GM11168 (cell line): ENCODE results near the gene TPSG1.
"Not testable (repeated sequence)": the region's sequence is repeated elsewhere in the genome, so short reads cannot be mapped to it uniquely, and the experiment has no call there.

Source experiments
- in situ Hi-C: fragments of 300-500 bp; cut with MboI; formaldehyde crosslinking; loops from one replicate; pipeline ENCODE4 v1.12.0; 2022; ENCODE audit warnings: low sequenced_read_pairs; ENCODE audit not compliant: unreplicated experiment

The TPSG1 gene

DNA sequence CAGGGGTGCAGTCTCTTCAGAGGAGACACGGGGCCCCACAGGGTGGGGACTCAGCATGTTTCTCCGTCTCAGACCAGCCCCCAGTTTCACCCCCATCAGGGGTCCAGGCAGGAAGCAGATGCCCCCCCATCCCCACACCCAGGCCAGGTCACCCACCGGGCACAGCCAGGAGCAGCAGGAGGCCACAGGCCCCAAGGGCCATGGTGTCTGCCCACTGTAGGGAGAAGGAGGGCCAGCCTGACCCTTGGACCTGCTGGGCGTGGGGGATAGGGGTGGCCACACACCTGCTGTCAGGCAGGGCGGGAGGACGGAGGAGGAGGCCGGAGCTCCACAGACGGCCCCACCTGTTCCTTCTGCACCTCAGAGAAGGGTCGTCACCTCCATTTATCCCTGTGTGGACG lies at the start of gene TPSG1:
Gene TPSG1, minus strand, starts transcription at position 218 of the 401 bp plus-strand sequence. Its CDS starts 16 bp downstream, at position 202.
- in situ Hi-C loops, result no loop called here

DNA sequence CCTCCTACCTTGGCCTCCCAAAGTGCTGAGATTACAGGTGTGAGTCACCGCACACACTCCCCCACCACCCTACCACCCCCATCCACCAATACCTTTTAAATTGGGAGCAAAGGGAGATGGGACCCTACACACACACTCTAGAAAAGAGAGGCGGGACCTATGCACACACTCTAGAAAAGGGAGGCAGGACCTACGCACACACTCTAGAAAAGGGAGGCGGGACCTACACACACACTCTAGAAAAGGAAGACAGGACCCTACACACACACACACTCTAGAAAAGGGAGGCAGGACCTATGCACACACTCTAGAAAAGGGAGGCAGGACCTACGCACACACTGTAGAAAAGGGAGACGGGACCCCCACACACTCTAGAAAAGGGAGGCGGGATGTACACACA lies 49.7 kb upstream of the TPSG1 start:
- in situ Hi-C loops, result no loop called here

DNA sequence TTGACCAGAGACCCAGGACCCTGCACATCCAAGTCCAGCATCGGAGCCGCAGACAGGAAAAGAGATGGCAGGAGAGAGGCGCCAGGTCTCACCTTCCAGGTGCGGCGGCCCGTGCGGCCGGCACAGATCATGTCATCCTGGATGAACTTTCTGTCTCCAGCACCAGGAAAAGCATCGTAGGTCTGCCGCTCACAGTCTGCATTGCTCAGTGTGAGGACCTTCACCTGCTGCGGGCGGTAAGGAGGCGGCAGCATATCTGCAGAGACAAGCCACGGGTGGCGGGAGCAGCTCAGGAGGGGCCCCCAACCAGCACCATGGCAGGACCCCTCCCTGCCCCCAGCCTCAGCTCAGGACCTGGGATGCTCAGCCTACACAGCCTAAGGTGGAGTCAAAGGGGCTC lies 48.7 kb upstream of the TPSG1 start:
- in situ Hi-C loops, result no loop called here

DNA sequence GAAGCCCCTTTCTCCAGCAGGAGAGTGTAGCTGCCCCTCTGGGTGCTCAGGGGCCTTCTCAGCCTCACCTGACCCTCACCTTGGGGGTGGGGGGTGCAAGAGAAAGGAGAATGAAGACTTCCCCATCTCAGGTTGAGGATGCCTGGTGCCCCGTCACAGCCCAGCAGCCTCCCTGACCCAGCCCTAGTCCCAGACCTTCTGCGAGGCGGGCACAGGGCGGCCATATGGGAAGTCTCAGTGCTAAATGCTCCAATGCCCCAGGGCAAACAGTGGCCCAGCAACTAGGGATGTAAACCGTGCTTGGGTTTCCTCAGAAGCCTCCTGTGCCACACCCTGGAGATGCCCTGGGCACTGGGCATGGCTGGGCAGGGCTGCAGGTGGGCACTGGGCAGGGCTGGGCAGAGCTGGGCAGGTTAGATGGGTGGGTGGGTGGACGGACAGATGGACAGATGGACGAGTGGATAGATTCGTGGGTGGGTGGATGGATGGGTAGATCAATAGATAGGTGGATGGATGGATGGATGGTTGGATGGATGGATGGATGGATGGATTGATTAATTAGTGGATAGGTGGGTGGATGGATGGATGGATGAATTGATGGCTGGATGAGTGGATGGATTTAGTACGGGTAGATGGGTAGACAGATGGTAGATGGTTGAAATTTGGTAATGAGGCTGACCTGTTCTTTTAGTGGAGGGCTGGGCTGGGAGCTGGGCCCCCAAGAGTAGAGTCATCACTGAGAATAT lies 47.6 kb upstream of the TPSG1 start:
- in situ Hi-C loops, result no loop called here

DNA sequence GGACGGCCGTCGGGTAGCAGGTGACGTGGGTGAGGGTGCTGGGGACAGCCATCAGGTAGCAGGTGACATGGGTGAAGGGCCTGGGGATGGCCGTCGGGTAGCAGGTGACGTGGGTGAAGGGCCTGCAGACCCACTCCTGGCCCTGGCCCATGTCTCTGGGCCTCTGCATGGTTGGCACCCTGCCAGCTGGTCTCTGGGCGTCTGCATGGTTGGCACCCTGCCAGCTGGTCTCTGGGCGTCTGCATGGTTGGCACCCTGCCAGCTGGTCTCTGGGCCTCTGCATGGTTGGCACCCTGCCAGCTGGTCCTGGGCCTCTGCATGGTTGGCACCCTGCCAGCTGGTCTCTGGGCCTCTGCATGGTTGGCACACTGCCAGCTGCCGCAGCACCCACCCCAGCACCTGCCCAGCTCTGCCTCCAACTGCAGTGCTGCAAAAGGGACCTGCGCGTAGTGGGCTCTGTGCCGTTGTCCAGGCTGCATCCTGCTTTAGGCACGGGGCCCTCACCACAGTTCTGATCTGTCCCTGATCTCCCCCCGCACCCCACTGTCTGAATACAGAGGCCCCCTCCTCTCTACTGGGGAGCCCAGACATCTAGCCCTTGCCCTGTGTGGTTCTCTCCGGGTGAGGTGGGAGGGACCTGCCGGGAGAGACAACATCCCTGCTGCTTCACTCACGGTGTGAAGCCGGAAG lies 46.8 kb upstream of the TPSG1 start:
- in situ Hi-C loops, result not testable (repeated sequence)

DNA sequence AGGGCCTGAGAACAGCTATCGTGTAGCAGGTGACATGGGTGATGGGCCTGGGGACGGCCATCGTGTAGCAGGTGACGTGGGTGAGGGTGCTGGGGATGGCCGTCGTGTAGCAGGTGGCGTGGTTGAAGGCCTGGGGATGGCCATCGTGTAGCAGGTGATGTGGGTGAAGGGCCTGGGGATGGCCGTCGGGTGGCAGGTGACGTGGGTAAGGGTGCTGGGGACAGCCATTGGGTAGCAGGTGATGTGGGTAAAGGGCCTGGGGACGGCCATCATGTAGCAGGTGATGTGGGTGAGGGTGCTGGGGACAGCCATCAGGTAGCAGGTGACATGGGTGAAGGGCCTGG lies 46.3 kb upstream of the TPSG1 start:
- in situ Hi-C loops, result no loop called here

DNA sequence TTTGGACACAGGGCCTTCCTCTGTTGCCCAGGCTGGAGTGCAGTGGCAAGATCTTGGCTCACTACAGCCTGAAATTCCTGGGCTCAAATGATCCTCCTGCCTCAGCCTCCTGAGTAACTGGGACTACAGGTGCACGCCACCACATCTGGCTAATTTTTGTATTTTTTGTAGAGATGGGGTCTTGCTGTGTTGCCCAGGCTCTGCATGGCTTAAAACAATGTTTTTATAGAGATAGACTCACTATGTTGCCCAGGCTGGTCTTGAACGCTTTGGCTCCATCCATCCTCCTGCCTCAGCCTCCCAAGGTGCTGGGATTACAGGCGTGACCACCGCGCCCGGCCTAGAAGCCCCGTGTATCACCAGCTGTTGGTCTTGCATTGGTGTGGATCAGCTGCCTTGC lies 44.4 kb upstream of the TPSG1 start:
- in situ Hi-C loops, result not testable (repeated sequence)

DNA sequence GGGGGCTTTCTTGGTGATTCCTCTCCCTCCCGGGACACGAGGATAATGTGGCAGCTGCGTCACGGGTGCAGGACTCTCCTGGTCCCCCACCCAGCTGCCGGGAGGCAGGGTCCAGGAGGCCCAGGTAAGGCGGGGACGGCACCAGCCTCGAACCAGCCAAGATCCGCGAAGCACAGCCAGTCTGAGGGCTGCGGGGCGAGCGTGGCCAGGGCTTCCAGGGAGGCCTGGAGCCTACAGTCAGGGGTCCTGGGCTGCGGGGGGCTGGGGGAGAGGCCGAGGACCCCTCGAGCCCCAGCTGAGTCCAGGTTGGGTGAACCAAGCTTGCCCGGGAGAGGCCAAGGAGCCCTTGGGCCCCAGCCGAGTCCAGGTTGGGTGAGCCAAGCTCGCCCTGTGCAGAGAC lies 40.8 kb upstream of the TPSG1 start:
- in situ Hi-C loops, result no loop called here

DNA sequence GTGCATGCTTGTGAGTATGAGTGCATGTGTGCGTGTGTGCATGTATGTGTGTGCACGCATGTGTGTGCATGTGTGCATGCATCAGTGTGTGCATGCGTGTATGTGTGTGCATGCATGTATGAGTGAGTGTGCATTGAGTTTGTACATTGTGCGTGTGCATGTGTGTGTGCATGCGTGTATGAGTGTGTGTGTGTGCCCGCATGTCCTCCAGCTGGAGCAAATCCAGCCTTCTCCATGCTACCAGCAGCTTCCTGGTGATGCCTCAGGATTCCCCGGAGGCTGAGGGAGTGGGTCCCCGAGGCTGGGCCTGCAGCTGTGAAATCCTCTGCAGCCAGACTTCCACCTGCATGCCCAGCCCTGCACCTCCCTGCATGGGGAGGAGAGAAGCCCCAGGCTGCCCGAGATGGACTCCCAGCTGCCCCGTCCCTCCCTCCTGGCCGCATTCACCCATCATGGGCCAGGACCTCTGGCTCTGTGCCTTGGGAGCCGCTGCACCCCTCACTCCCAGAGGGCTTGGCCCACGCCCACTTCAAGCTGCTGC lies 40.1 kb upstream of the TPSG1 start:
- in situ Hi-C loops, result no loop called here

DNA sequence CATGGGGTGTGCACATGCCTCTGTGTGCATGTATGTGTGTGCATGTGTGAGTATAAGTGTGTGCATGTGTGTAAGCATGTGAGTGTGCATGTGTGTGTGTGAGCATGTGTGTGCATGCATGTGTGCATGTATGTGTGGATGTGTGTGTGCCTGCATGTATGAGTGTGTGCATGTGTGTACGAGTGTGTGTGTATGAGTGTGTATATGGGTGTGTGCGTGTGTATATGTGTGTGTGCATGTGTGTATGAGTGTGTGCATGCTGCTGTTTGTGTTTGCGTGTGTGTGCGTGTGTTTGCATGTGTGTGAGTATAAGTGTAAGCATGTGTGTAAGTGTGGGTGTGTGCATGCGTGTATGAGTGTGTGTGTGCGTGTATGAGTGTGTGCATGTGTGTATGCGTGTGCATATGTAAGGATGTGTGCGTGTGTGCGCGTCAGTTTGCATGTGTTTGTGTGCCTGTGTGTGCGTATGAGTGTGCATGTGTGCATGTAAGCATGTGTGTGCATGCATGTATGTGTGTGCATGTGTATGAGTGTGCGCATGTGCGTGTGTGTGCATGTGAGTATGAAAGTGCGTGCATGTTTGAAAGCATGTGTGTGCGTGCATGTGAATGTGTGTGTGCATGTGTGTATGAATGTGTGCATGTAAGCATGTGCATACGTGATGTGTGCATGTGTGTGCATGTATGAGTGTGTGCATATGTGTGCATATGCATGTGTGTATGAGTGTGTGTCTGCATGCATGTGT lies 39.4 kb upstream of the TPSG1 start:
- in situ Hi-C loops, result no loop called here

DNA sequence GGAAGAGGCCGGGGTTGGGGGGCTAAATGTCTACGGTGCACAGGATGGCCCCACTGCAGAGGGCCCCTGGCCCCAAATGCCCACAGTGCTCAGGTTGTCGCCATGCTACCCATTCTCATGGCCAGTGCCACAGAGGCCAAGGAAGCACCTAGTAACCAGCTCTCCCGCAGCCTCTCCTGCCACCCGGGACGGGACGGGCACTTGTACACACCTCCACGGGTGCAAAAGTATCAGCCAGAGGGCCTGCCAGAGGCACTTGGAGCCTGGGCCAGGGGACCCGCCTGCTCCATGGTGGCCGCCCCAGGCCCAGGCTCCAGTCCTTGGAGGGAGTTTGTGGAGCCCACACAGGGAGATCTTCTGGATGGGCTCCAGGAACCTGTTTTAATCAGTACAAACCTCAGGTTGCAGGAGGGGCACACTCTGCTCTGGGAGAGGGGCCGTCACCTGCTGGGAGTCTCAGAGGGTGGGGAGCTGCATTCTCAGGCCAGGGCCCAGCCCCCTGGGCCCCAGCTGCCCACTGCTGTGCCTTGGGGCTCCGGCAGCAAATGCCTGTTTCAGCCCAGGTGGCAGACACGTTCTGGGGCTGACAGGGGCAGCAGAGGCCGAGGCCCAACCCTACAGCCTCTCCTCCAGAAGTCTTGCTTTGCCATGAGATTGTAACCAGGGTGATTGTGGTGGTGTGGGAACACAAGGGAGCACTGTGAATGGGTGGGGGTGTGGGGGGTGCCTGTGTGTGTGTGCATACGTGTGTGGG lies 38.7 kb upstream of the TPSG1 start:
- in situ Hi-C loops, result no loop called here

DNA sequence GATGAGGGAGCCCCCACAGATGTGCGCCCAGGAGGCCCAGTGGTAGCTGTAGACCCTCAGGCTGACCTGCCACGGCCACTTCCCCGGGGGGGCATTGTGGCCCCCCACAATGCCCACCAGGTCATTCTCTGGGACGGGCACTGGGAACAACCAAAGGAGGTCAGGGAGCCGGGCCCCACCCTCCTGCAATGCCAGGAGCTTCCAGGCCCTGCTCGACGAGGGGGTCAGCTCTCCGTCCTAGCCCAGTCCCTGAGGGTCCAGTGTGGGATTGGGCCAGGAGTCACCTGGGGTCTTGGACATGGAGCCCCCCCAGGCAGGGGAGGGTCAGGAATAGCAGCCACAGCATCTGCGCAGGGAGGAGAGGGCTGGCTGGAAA lies 37.8 kb upstream of the TPSG1 start:
- in situ Hi-C loops, result no loop called here

DNA sequence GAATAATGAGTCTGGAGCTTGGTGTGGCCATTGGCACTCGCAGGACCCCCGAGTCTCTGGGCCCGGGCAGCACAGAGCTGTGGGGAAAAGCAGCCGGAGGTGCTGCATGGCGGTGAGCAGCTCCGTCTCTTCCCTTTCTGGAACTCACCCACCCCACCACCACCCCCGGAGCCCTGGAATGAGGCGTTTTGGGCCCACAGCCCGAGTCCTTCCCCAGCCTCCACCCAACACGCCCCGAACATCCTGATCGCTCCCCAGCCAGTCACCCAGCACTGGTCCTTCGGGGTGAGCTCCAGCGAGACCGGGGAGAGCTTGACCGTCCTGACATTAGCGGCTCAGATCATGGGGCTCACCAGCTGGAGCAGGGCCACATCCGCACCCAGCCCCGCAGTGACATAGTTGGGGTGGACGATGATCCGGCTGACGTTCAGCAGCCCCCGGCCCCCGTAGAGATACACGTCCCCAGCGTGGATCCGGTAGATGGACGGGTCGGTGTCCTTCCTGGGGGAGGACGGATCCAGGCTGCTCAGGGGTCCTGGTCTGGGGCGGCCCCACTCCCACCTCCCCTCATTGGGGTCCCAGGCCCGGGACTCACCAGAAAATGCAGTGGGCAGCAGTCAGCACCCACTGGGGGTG lies 37.3 kb upstream of the TPSG1 start:
- in situ Hi-C loops, result no loop called here

DNA sequence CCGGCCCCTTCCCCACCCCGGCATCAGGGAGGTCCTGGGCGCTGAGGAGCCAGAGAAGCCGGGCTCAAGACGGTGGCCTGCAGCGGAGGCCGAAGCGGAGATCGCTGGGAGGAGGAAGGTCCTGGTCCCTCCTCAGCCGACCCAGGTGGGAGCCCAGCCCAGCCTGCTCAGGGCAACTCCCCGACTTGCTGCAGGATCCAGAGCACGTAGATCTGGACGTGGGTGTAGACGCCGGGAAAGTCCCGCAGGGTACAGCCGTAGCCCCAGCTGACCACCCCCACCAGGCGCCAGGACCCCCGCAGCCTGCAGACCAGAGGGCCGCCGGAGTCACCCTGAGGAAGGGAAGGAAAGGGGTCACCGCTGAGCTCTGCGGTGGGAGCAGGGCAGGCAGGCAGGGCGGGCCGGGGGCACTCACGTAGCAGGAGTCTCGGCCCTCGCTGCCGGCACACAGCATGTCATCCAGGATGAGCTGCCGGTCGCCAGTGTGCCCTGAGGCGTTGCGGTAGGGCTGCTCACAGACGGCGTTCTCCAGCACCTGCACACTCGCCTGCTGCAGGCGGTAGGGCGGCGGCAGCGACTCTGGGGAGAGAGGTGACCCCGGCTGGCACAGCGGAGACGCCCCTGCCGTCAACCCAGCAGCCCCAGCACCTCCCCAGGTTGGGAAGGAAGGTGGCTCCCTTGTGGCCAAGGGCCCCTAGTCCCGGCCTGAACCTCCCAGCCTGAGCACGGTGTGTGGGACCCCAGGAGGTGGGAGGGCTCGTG lies 36.2 kb upstream of the TPSG1 start:
- in situ Hi-C loops, result no loop called here

DNA sequence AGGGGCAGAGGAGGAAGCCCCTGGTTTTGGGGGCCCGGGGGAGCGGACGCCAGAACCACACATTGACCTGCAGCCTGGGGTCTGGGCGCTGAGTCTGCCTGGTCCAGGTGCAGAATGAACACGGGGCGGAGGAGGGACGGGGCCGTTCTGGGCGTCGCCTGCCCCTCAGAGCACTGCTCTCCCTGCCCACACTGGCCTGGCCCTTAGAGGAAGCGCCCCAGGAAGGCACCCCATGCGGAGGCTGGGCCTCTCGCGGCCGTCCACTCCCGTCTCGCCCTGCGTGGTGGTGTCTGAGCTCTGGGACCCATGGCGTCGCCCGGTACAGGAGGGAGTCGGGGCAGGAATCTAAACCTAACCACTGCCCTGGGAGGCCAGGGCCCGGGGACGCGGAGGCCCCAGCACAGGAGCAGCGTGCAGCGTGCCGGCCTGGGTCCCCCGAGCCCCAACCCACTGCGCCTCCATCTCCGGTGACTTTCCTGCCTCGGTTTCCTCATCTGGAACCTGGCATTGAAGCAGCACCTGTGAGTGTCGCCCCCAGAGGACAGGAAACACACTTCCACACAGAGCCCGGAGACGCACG lies 35.1 kb upstream of the TPSG1 start:
- in situ Hi-C loops, result no loop called here

DNA sequence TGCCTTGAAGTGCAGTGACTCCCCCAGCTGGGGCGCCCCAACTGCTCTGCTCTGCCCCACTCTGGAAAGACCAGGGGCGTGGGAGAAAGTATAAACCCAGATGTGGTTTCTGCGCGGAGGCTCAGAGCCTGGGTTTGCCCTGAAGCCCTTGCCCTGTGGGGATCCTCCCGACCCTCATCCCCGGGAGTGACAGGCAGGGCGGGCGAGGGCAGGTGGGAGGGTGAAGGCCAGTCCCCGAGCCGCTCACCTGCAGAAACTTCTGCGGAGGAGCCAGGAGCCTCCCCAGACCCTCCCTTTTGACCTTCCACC lies 34.6 kb upstream of the TPSG1 start:
- in situ Hi-C loops, result no loop called here

DNA sequence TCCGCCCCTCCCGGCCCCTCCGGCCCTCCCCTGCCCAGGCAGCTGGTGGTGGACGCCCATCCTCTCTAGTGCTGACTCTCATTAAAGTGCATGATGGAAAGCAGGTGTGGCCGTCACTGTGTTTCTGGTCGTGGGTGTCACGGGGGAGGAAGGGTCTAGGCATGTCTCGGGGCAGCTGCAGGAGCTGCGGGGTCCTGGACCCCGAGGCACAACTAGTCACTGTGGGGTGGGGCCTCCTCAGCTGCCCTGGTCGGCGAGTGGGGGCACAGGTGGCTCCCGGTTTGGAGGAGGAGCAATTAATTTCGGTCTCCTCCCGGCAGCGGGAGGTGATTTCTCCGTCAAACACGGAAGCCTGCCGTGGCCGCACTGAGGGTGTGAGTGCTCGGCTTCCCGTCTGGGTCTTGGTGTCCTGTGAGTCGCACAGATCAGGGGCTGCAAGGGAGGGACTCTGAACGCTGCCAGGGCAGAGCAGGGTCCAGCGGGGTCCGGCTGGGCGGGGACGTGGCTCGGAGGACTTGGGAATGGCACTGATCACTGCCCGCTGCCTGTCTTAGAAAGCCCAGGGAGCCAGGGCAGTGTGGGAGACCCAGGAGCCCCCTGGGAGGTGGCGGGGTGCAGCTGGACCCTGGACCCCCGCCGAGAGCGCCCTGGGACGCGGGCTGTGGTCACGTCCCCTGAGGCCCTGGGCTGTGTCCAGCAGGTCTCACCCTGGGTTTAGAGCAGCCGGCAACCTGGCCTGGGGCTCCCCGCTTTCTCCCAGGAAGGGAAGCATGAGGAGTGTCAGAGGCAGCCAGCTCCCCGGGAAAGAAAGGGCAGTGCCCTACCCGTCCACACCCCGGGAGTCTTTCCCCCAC lies 34.1 kb upstream of the TPSG1 start:
- in situ Hi-C loops, result no loop called here

DNA sequence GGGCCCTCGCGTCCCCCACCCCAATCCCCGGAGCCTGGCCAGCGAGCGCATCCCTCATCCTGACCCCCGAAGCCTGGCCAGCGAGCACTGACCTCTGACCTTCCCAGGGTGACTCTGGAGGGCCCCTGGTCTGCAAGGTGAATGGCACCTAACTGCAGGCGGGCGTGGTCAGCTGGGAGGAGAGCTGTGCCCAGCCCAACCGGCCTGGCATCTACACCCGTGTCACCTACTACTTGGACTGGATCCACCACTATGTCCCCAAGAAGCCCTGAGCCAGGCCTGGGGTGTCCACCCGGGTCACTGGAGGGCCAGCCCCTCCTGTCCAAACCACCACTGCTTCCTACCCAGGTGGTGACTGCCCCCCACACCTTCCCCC lies 33.1 kb upstream of the TPSG1 start:
- in situ Hi-C loops, result no loop called here
